ENCODE data around the gene OXSR1. TPM values are rescaled to one million over a fixed set of nuclear protein-coding genes. Genes with fewer than 3 reads are reported as not detected.

OXSR1 gene
- total RNA-seq = 29.3 and 36.0 TPM in 2 replicates

DNA sequence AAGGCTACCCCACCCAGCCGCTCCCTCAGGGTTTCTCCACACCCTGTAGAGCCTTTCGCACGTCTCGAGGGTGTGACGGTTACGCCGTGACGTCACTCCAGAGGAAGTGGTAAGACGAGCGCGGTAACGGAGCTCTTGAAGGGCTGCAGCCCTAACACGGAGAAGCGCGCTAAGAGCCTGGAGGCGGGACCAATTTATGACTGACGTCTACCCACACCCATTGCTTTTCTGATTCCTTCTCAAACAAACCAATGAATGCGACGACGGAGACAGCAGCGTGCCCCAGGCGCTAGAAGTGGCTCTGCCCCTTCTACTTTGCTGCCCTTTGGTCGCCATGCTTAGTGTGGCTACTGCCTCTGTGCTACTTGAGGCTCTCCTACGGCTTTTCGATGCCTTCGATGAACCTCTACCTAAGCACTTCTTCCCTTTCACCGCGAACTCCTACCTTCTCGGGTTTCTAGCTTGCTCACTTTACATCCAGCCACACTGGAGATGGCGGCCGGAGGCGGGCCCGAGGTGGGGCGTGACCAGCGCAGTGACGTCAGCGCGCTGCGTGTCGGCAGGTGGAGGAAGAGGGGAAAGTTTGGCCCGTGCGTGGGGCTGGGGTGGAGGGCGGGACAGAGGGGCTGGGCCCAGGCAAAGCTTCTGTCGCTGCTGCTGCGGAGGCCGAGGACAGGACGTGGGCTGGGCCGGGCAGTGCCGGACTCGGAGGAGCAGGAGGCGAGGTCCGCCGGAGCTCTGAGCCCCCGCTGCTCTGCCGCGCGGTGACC is at the start of gene OXSR1:
Gene OXSR1 (plus strand): TSS at position 586 of the 770 bp plus-strand sequence. CDS start 340 bp downstream, outside the sequence.

DNA sequence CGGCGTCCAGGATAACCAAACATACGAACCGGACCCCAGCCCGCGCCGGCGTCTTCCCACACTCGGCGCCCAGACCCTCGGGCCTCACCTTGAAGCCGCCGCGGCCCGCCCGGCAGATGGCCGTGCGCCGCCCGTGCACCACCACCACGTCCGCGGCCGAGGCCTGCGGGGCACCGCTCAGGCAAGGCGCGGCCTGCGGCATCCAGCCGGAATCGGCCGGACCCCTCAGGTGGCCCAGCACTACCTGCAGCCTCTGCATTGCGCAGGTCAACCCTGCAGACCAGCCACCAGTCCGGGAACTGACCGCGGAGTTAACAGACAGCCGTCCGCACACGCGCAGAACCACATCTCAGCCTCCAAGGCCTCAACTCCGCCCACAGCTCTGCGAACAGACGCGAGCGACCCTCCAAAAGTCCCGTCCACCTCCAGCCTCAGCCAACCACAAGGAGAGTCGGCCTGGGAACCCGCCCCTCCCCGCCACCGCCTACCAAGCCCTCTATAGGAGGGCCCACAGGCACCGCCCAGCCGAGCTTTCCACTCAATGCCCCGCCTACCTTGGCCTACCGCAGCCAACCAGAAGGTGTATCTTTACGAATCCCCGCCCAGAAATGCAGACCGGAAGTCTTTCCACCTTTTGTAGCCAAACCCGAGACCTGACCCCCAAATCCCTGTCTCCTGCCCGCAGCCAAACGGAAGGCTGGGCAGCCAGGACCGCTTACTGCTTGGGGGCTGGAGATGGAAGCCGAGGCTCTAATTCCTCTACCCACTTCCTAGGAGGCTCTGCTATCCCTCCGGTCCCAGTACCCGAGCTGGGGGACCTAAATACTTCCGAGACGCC is 28.3 kb upstream of the OXSR1 start, which contains the start of gene ACAA1:
Gene ACAA1 (minus strand): TSS at position 351 of the 838 bp plus-strand sequence. CDS start 92 bp downstream, at position 259.

DNA sequence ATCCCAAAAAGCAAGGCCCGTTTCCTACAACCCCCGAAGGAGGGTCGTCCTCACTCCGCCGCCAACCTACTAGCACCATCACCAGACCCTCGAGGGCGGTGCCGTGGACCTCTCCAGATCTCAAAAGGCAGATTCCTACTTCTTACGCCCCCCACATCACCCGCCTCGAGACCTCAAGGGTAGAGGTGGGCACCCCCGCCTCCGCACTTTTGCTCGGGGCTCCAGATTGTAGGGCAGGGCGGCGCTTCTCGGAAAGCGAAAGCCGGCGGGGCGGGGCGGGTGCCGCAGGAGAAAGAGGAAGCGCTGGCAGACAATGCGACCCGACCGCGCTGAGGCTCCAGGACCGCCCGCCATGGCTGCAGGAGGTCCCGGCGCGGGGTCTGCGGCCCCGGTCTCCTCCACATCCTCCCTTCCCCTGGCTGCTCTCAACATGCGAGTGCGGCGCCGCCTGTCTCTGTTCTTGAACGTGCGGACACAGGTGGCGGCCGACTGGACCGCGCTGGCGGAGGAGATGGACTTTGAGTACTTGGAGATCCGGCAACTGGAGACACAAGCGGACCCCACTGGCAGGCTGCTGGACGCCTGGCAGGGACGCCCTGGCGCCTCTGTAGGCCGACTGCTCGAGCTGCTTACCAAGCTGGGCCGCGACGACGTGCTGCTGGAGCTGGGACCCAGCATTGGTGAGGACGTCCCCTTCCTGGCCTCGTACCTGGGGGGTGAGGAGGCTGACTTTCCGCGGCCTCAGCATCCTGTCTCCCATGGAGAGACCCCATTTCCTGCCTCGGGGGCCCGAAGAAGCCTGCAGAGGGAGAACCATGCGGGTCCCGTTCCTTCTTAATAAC is 26.8 kb upstream of the OXSR1 start, which contains the start of gene MYD88:
Gene MYD88 (plus strand): TSS at position 313 of the 842 bp plus-strand sequence. CDS start 40 bp downstream, at position 353.

DNA sequence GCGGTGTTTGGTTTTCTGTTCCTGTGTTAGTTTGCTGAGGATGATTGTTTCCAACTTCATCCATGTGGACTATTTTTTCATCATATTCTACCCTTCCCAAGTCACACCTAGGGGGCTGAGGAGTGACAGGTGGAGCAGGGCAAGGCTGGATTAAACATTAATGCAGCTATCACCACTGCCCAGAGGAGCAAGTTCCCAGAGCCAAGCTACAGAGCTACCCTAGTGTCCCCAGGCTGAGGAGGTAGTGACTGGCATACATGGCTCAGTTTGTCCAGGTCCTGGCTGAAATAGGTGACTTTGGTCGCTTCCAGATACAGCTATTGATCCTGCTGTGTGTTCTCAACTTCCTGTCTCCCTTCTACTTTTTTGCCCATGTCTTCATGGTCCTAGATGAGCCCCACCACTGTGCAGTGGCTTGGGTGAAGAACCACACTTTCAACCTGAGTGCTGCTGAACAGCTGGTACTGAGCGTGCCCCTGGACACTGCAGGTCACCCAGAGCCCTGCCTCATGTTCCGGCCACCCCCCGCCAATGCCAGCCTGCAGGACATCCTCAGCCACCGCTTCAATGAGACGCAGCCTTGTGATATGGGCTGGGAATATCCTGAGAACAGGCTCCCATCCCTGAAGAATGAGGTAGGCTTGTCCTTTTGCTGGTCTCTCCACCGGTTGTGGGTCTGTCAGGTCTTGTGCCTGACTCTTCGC is 100.4 kb downstream of the OXSR1 start, which contains the start of gene SLC22A13:
Gene SLC22A13 (plus strand): TSS at position 209 of the 704 bp plus-strand sequence. CDS start 49 bp downstream, at position 258.

DNA sequence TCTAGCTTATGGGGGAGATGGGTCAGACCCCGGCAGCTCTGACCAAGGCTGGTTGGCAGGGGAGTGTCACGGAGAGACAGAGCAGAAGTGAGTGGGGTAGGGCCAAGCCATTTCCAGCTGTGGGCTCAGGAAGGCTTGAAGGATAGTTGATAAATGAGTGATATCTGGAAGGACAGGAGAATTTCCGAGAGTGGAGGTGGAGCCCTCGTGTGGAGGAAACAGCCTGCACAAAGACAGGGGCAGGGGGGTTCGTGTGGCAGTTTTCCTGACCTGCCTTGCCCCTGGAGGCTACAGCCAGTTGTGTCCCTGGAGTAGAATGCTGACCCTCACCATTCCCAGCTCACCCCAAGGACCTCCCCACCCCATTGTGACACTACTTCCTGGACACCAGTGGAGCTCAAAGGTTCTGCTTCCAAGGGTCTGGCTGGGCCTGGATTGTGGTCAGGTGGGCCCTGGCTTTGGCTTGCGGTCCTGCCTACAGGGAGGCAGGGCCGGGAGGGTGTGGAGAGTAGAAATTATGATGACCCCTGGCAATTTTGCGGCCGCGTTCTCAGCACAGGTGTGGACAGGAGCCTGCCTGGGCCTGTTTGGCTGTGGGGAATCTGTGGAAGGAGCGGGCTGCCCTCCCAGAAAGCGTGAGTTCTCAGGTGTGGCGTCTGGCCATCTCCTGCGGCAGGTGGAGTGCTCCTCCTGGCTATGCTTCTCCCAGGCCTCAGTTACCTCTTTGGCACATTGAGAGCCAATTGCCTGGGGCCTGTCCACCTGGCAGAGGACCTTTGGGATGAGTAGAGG is 116.8 kb downstream of the OXSR1 start, which contains the start of gene SLC22A14:
Gene SLC22A14 (plus strand): TSS at position 400 of the 792 bp plus-strand sequence. CDS start 23,733 bp downstream, outside the sequence.

Other genes starting within 250 kb of the OXSR1 start
- 4.9 and 5.0 TPM in 2 replicates for gene VILL, start 174.8 kb upstream of the OXSR1 start, total RNA-seq
- gene PLCD1, start 135.9 kb upstream of the OXSR1 start, total RNA-seq = 33.6 and 36.9 TPM in 2 replicates
- not detected in 2 replicates for gene DLEC1, start 126.3 kb upstream of the OXSR1 start, total RNA-seq
- 33.3 and 38.1 TPM in 2 replicates for gene ACAA1, start 28.4 kb upstream of the OXSR1 start, total RNA-seq
- gene MYD88, start 26.9 kb upstream of the OXSR1 start, total RNA-seq = 23.0 and 28.5 TPM in 2 replicates
- gene SLC22A13, start 100.3 kb downstream of the OXSR1 start, total RNA-seq = not detected in 2 replicates
- gene SLC22A14, start 116.8 kb downstream of the OXSR1 start, total RNA-seq = not detected in 2 replicates
- gene XYLB, start 181.2 kb downstream of the OXSR1 start, total RNA-seq = 1.8 and 5.7 TPM in 2 replicates